ENCODE data around the gene RAB9A. TPM values are rescaled to one million over a fixed set of nuclear protein-coding genes. Genes with fewer than 3 reads are reported as not detected.

RAB9A gene
- total and polyA plus RNA-seq, 2 of the 8 experiments (the other 6 are each of a cell fraction or from before 2014, with no cell fraction given) = 21.8 to 34.0 TPM

GRCh38 chrX:13650318-13650717 lies 38.6 kb upstream of the RAB9A start:
- Histone ChIP-seq H2AFZ (ENCODE audit: low read length) (no peak overlapping the region), H3K4me1 (replicated peaks in 1 of 4; ENCODE audit: control insufficient read depth in 3 of 4, insufficient read depth in 4 of 4, low read length in 3 of 4) (peaks cover 0 to 3% (median 0%) of the 10 kb centered on the region in 4 experiments; a peak in 2 of 7 replicates), H3K4me3 (ENCODE audit: extremely low read depth in 1 of 4, insufficient read depth in 2 of 4, low read depth in 3 of 4, low read length in 4 of 4) (no peak overlapping the region), H2BK12ac (ENCODE audit: low read depth, low read length) (no peak overlapping the region), H3K79me1 (ENCODE audit: low read depth, low read length) (no peaks in the 10 kb centered on the region), H4K20me1 (replicated peaks in 1 of 2; ENCODE audit: control insufficient read depth in 1 of 2, insufficient read depth in 2 of 2, low read length in 2 of 2) (no peaks in the 10 kb centered on the region), H2BK20ac (ENCODE audit: low read length) (no peak overlapping the region), H3K9me3 (ENCODE audit: insufficient read depth in 2 of 2, low read depth in 1 of 2, low read length in 1 of 2) (no peaks in the 10 kb centered on the region), H3K36me3 (ENCODE audit: control insufficient read depth in 2 of 4, insufficient read depth in 4 of 4, low read length in 3 of 4) (no peaks in the 10 kb centered on the region), H2AK5ac (ENCODE audit: low read depth, low read length) (no peak overlapping the region), H3K4me2 (ENCODE audit: insufficient read depth in 1 of 2, low read depth in 2 of 2, low read length in 2 of 2) (no peak overlapping the region), H3K56ac (replicated peaks; ENCODE audit: insufficient read length, low read depth, low read length) (no peak overlapping the region), H3K27ac (ENCODE audit: low read depth, low read length) (no peak overlapping the region), H3K14ac (ENCODE audit: insufficient read length) (no peak overlapping the region), H4K5ac (ENCODE audit: insufficient read length, low read depth, low read length) (no peak overlapping the region), H3K79me2 (ENCODE audit: control insufficient read depth in 1 of 2, insufficient read depth in 2 of 2, low read length in 2 of 2) (no peaks in the 10 kb centered on the region), H3K23me2 (ENCODE audit: low read depth, low read length) (peaks cover 4% of the 10 kb centered on the region; the same call in 1 of the 2 replicates), H4K91ac (replicated peaks; ENCODE audit: insufficient read length, low read length) (no peak overlapping the region), H3K4ac (replicated peaks; ENCODE audit: insufficient read length, low read depth, low read length) (no peak overlapping the region), H2BK15ac (ENCODE audit: low read length) (no peak overlapping the region), H3K23ac (ENCODE audit: insufficient read length) (no peak overlapping the region), H3K27me3 (replicated peaks in 1 of 4; ENCODE audit: control insufficient read depth in 3 of 4, extremely low read depth in 1 of 4, insufficient read depth in 3 of 4, low read length in 3 of 4) (no peaks in the 10 kb centered on the region), H2BK5ac (ENCODE audit: low read depth, low read length) (no peak overlapping the region), H2BK120ac (replicated peaks; ENCODE audit: low read depth, low read length) (no peak overlapping the region), H3K18ac (ENCODE audit: extremely low read depth, low read length) (no peak overlapping the region), H3K9ac (replicated peaks in 1 of 4; ENCODE audit: extremely low read depth in 1 of 4, low read depth in 3 of 4, low read length in 3 of 4) (no peak overlapping the region), H4K8ac (ENCODE audit: extremely low read depth, insufficient read depth, low read length) (no peak overlapping the region)
- no peak for TF ChIP-seq TAF1 (IDR thresholded peaks at IDR 0.05; ENCODE audit: low read depth, low read length)
- no peak for TF ChIP-seq BRCA1 (IDR thresholded peaks at IDR 0.05; ENCODE audit: low read depth, low read length)
- TF ChIP-seq SP4 (IDR thresholded peaks at IDR 0.05; ENCODE audit: low read length) = no peak
- TF ChIP-seq MAFK (IDR thresholded peaks at IDR 0.05; ENCODE audit: low read depth, low read length) = no peak
- TF ChIP-seq ZNF274 (IDR thresholded peaks at IDR 0.05; ENCODE audit: borderline replicate concordance, extremely low read depth, low read length) = no peak
- no peak for TF ChIP-seq CREB1 (IDR thresholded peaks at IDR 0.05)
- no peak for TF ChIP-seq TBP (IDR thresholded peaks at IDR 0.05; ENCODE audit: low read depth, low read length)
- TF ChIP-seq SIN3A (conservative IDR thresholded peaks at IDR 0.05 in 1 of 2, IDR thresholded peaks at IDR 0.05 in 1 of 2; ENCODE audit: low read depth in 1 of 2, low read length in 2 of 2) = no peak
- TF ChIP-seq BCL11A (IDR thresholded peaks at IDR 0.05; ENCODE audit: low read depth in 2 of 2, low read length in 2 of 2) = no peak
- TF ChIP-seq POLR2A (IDR thresholded peaks at IDR 0.05; ENCODE audit: control extremely low read depth in 1 of 2, low read depth in 2 of 2, low read length in 2 of 2) = no peak
- TF ChIP-seq SUZ12 (IDR thresholded peaks at IDR 0.05; ENCODE audit: low read length) = no peak
- no peak for TF ChIP-seq PHF8 (conservative IDR thresholded peaks at IDR 0.05; ENCODE audit: low read depth, low read length)
- DNase-seq (ENCODE audit: low read depth in 1 of 2, low spot score in 2 of 2) (no peak), FAIRE-seq (no peak)
- 91% methylated on average over 1 of the region's 1 CpG; no CpG with 5 or more reads in 1 of the 2 experiments for WGBS, 2 experiments (ENCODE audit: extremely low coverage in 1 of 2, insufficient coverage in 1 of 2, insufficient read length in 1 of 2, insufficient replicate concordance in 2 of 2, low coverage in 1 of 2, low lambda C conversion rate in 2 of 2, missing lambda C conversion rate in 1 of 2)
- CTCF ChIA-PET (ENCODE audit: partially characterized antibody) = interaction anchor here (0.6 to 1.5 kb wide), 3 partner anchors 36 to 143 kb away, joined by 3 to 5 read pairs (median 3); no protein-coding TSS in a partner anchor
- POLR2A ChIA-PET (ENCODE audit: partially characterized antibody) = interaction anchor here (1.2 to 1.4 kb wide), 2 partner anchors 84 to 85 kb away, joined by 3 to 4 read pairs; partner anchors contain the start of gene TRAPPC2

All from H1 (cell line).